HG02938 (cell line): Measurements from ENCODE around the gene ST6GALNAC1.
"Not testable (repeated sequence)": the region's sequence is repeated elsewhere in the genome, so short reads cannot be mapped to it uniquely, and the experiment has no call there.

ENCODE experiments used
- ATAC-seq: cut with Tn5 transposase; IDR thresholded peaks from one replicate; pipeline ENCODE4 v1.9.1; 2021; ENCODE audit warnings: mild to moderate bottlenecking, moderate library complexity; ENCODE audit not compliant: unreplicated experiment

The ST6GALNAC1 gene

GRCh38 chr17:76614912-76615617, 28.5 kb downstream of the ST6GALNAC1 start:
- ATAC-seq: no peak

GRCh38 chr17:76614064-76614759, 29.3 kb downstream of the ST6GALNAC1 start:
- ATAC-seq: not testable (repeated sequence)

- no peak for ATAC-seq
Measured at GRCh38 chr17:76612977-76613851, 30.3 kb downstream of the ST6GALNAC1 start.

- ATAC-seq: no peak
Measured at GRCh38 chr17:76612465-76612864, 31.1 kb downstream of the ST6GALNAC1 start.

DNA sequence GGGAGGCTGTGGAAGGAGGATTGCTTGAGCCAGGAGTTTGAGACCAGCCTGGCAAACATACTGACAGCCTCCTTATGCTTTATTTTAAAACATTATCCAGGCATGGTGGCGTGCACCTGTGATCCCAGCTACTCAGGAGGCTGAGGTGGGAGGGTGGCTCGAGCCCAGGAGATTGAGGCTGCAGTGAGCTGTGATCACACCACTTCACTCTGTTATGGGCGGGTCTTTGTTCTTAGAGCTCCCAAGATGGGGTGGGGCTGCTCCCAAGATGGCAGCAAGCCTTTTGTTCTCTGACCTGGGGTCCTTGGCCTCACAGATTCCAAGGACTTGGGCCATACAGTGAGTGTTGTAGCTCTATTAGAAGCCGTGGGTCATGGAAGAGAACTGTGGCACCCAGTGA, 31.8 kb downstream of the ST6GALNAC1 start:
- no peak for ATAC-seq

GRCh38 chr17:76611080-76611749, 32.3 kb downstream of the ST6GALNAC1 start:
- ATAC-seq: not testable (repeated sequence)

GRCh38 chr17:76606685-76607084, 36.9 kb downstream of the ST6GALNAC1 start:
- not testable (repeated sequence) for ATAC-seq

- ATAC-seq: no peak
Measured at GRCh38 chr17:76601065-76601464, 42.5 kb downstream of the ST6GALNAC1 start.

GRCh38 chr17:76599694-76600460, 43.7 kb downstream of the ST6GALNAC1 start:
- ATAC-seq: no peak

DNA sequence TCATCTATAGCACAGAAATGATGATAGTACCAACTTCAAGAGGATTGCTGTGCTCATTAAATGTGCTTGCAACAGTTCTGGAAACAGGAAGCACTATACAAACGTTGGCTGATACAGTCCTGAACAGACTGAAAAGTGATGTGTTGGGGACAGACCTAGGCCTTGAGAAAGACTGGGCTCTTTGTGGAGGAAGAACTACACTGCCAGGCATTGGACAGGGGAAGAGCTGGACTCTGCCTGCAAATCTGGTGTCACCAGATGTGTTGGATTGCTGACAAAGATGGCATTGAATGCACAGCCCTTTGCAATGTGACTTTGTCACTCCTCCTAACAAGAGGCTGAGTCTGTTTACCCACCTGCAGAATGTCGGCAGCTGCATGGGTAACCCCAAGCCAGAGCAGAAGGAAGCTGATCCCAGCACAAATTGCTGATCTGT, 45.5 kb downstream of the ST6GALNAC1 start:
- ATAC-seq: no peak

DNA sequence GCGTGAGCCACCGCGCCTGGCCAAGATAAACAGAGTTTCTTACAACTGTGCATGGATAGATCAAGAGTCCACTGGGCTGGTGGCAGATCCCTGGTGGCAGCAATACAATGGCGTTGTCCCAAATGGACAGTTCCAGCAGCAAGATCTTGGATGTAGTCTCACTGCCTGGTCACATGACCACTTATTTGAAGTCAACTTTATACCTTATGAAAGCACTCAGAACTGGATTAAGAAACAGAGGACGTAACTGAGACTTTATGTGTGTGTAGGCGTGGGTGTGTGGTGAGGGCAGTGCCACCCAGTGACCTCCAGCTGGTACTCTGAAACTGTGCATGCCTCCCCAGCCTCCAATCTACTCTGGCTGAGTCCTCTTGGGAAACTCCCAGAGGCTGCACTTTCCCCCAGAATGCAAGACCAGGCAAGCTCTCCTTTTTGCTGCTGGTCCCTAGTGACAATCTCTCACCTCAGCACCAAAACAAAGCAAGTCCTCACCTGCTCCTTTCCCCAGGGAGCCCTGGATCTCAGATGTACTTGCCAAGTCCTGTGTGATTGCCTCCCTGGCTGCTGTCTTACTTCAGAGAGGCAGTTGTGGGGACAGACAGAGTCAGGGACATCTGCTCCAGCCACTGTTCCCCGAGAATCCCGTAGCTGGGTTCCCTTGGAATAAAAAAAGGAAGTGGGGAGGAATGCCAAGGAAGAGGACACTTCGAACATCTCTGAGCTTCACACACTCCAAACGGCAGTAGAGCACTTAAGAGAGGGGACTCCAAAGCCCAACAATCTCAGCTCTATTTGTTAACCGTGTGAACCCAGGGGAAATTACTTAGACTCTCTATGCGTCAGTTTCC, 46.2 kb downstream of the ST6GALNAC1 start:
- ATAC-seq: no peak

GRCh38 chr17:76594690-76595089, 48.9 kb downstream of the ST6GALNAC1 start:
- ATAC-seq: no peak

DNA sequence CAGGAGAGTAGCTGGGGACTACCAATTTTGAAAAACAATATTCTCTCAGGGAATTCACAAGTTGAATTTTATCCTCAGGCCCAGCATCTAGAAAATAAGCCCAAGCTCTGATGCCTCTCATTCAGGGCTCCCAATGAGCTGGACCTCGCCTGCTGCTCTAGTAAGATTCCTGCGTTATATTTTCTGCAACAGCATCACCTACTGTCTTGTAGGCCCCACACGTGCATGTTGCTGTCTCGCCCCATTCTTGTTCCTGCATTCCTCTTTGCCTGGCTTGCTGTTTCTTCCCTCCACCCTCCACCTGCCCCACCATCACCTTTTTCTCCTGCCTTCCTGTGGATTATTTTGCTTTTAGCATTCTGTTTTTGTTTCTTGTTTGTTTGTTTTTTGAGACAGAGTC, 49.6 kb downstream of the ST6GALNAC1 start:
- ATAC-seq: no peak

DNA sequence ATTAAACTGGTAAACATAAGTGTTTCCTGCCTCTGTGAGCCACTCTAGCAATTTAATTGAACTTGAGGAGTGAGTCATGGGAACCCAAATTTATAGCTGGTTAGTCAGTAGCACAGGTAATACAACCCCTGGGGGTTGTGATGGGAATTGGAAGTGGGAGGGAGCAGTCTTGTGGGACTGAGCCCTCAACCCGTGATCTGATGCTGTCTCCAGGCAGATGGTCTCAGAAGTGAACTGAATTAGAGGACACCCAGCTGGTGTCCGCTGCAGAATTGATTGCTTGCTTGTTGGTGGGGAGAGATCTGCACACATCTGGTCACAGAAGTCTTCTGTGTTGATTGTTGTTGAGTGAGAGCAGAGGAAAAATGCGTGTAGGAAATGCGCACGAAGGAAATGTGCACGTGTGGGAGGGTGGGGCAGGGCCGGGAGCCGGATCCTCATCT, 50.2 kb downstream of the ST6GALNAC1 start:
- ATAC-seq: no peak

DNA sequence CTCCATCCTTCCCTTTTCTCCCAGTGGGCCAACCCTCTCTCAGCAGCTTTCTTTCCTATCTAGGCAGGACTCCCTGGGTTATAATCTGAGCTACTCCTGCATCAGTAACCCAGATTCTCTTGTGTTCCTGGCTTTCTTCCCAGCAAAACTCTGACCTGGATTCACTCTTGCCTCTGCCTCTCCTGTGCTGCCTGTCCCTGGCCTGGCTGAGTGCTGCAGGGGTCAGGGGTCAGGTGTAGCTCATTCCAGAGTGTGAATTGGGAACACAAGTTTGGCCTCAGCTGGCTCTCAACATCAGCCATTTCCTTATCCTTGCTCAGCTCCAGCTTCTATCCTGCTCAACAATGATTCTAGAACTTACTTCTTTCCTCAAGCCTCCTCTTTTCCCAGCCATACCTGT, 55.4 kb downstream of the ST6GALNAC1 start:
- no peak for ATAC-seq

GRCh38 chr17:76586741-76587487, 56.6 kb downstream of the ST6GALNAC1 start:
- no peak for ATAC-seq

- no peak for ATAC-seq
Measured at GRCh38 chr17:76585649-76586593, 57.6 kb downstream of the ST6GALNAC1 start, which contains the start of gene ST6GALNAC2. ST6GALNAC2 (minus strand) TSS chr17:76585860; CDS start chr17:76585808, 52 bp downstream.
